Measurements from ENCODE around the gene KIF21A. TPM values are rescaled to one million over a fixed set of nuclear protein-coding genes. Genes with fewer than 3 reads are reported as not detected.

KIF21A gene
- total RNA-seq, 2 donors from 2014 or later: 50.4 to 51.9 TPM

DNA sequence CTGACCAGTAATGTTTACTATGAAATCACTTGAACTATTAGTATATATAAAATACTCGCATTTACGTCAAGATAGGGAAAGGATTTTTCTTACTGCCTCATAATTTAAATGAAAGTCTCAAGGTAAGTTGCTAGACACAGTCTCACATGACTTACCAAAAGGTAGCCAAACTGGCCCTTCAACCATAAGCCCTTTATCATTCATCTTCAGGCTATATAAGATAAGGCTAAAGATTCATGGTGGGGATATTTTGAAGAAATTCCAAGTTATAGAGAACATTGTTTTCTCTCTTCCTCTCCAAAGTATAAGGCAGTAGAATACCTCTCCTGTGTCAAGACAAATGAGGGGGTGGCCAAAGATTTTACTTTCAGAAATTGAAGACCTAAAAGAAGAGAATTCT is 23.4 kb downstream of the KIF21A start:
- no peaks in the 10 kb centered on the region for H3K36me3 ChIP-seq
- DNase-seq (ENCODE audit: low spot score): no peak
- H3K4me3 ChIP-seq: no peak overlapping the region
- no peaks in the 10 kb centered on the region for H3K9me3 ChIP-seq
- no peak for TF ChIP-seq CTCF (IDR thresholded peaks at IDR 0.05)
- H3K27me3 ChIP-seq: no peaks in the 10 kb centered on the region
- H3K4me1 ChIP-seq: peaks cover 0 to 16% of the 10 kb centered on the region in 2 donors
- no peak overlapping the region for H3K27ac ChIP-seq

DNA sequence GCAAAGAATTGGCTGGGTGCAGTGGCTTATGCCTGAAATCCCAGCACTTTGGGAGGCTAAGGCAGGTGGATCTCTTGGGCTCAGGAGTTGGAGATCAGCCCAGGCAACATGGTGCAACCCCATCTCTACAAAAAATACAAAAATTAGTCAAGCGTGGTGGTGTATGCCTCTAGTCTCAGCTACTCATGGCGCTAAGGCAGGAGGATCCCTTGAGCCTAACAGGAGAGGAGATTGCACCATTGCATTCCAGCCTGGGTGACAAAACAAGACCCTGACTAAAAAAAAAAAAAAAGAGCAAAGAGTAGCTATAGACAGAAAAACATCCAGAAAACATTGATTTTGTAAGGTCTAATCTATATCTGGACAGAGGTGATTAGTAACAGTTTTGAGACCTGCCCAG is 25.0 kb downstream of the KIF21A start:
- H3K9me3 ChIP-seq: no peaks in the 10 kb centered on the region
- H3K27ac ChIP-seq: no peak overlapping the region
- TF ChIP-seq CTCF (IDR thresholded peaks at IDR 0.05): no peak
- no peaks in the 10 kb centered on the region for H3K36me3 ChIP-seq
- H3K4me1 ChIP-seq: peaks cover 0 to 32% of the 10 kb centered on the region in 2 donors
- H3K27me3 ChIP-seq: no peaks in the 10 kb centered on the region
- H3K4me3 ChIP-seq: no peak overlapping the region
- no peak for DNase-seq (ENCODE audit: low spot score)

- peaks cover 0 to 35% of the 10 kb centered on the region in 2 donors for H3K4me1 ChIP-seq
- no peak for DNase-seq (ENCODE audit: low spot score)
- H3K27ac ChIP-seq: peak overlapping the region in 1 of 2 donors; percentile 67
- H3K27me3 ChIP-seq: no peaks in the 10 kb centered on the region
- no peaks in the 10 kb centered on the region for H3K9me3 ChIP-seq
- H3K36me3 ChIP-seq: peaks cover 10% of the 10 kb centered on the region
- H3K4me3 ChIP-seq: no peak overlapping the region
- TF ChIP-seq CTCF (IDR thresholded peaks at IDR 0.05): no peak
Observed at GRCh38 chr12:39413836-39414771, 28.8 kb downstream of the KIF21A start.

DNA sequence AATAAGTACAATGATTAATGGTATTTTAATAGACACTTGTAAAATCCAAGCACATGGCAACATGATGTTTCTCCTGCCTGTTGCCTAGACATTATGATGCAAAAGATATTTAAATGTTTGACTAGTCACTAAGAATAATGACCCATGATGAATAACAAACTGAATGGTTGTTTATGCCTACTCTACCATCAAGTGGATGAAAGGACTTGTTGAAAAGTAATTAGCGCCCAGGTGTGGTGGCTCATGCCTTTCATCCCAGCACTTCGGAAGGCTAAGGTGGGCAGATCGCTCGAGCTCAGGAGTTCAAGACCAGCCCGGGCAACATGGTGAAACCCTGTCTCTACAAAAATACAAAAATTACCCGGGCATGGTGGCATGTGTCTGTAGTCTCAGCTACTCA is 30.7 kb downstream of the KIF21A start:
- no peak for TF ChIP-seq CTCF (IDR thresholded peaks at IDR 0.05)
- Histone ChIP-seq H3K4me1 (peaks cover 0 to 40% of the 10 kb centered on the region in 2 donors), H3K27me3 (no peaks in the 10 kb centered on the region), H3K36me3 (peaks cover 10% of the 10 kb centered on the region), H3K4me3 (no peak overlapping the region), H3K27ac (no peak overlapping the region), H3K9me3 (no peaks in the 10 kb centered on the region)
- no peak for DNase-seq (ENCODE audit: low spot score)

- no peak for DNase-seq (ENCODE audit: low spot score)
- Histone ChIP-seq H3K4me3 (no peak overlapping the region), H3K4me1 (peaks cover 0 to 49% of the 10 kb centered on the region in 2 donors), H3K9me3 (no peaks in the 10 kb centered on the region), H3K27ac (peak overlapping the region in 1 of 2 donors; percentile 48), H3K27me3 (no peaks in the 10 kb centered on the region), H3K36me3 (no peaks in the 10 kb centered on the region)
- TF ChIP-seq CTCF (IDR thresholded peaks at IDR 0.05): no peak
Observed at GRCh38 chr12:39406262-39406661, 36.7 kb downstream of the KIF21A start.

All from right atrium auricular region (tissue), 2 donors.